CD14-positive monocyte (primary cell): Measurements from ENCODE around the gene NAV1. TPM values are rescaled to one million over a fixed set of nuclear protein-coding genes. Genes with fewer than 3 reads are reported as not detected.
A peak's percentile ranks its signal among the peaks of the same experiment; 100 is the strongest.

ENCODE experiments used
- DNase-seq, 3 donors: peaks; one replicate each; pipeline ENCODE4 v3.0.0-alpha.2; 2011 to 2022
- H2AFZ ChIP-seq: 2 replicates; pipeline ENCODE4 v1.6.0; 2012; ENCODE audit warnings: mild to moderate bottlenecking, low read depth, low read length, inconsistent platforms; ENCODE audit not compliant: insufficient read depth, poor library complexity, severe bottlenecking
- H3K27ac ChIP-seq, 2 donors: 1 replicate in 1 of 2; 2 replicates in 1 of 2; pipeline ENCODE4 v1.5.1; 2012 to 2013; ENCODE audit warnings: low read length in 2 of 2, control low read depth in 1 of 2, inconsistent platforms in 1 of 2, low read depth in 1 of 2, mild to moderate bottlenecking in 1 of 2
- H3K27me3 ChIP-seq, 2 donors: one replicate each; pipeline versions ENCODE4 v1.6.0 to v1.6.1; 2011 to 2013; ENCODE audit warnings: low read length in 2 of 2; ENCODE audit not compliant: control insufficient read depth in 2 of 2, insufficient read depth in 2 of 2
- H3K36me3 ChIP-seq, 2 donors: replicated peaks in 1 of 2; 1 replicate in 1 of 2; 2 replicates in 1 of 2; pipeline versions ENCODE4 v1.5.1 to v1.6.1; 2012 to 2013; ENCODE audit warnings: low read length in 2 of 2, control low read depth in 1 of 2, inconsistent platforms in 1 of 2, mild to moderate bottlenecking in 1 of 2; ENCODE audit not compliant: insufficient read depth in 2 of 2, control insufficient read depth in 1 of 2
- H3K4me1 ChIP-seq, 2 donors: 1 replicate in 1 of 2; 2 replicates in 1 of 2; pipeline versions ENCODE4 v1.5.1 to v1.6.1; 2012 to 2013; ENCODE audit warnings: low read length in 2 of 2, control low read depth in 1 of 2, inconsistent platforms in 1 of 2, mild to moderate bottlenecking in 1 of 2, moderate library complexity in 1 of 2; ENCODE audit not compliant: insufficient read depth in 2 of 2, control insufficient read depth in 1 of 2
- H3K4me2 ChIP-seq: replicated peaks from 2 replicates; pipeline ENCODE3; 2012; ENCODE audit warnings: low read length, moderate library complexity, mild to moderate bottlenecking; ENCODE audit not compliant: poor library complexity, severe bottlenecking; ENCODE audit errors: extremely low read depth
- H3K4me3 ChIP-seq, 3 experiments: fragments of 200-600 bp in 1 of 3; sonication (generic) in 1 of 3; replicated peaks in 1 of 3; 1 replicate in 2 of 3; 2 replicates in 1 of 3; pipeline ENCODE4 v1.5.1; 2011 to 2013; ENCODE audit warnings: low read length in 3 of 3, mild to moderate bottlenecking in 3 of 3, control low read depth in 2 of 3, low read depth in 2 of 3, inconsistent platforms in 1 of 3, moderate library complexity in 1 of 3
- H3K79me2 ChIP-seq: 2 replicates; pipeline ENCODE4 v1.6.0; 2012; ENCODE audit warnings: mild to moderate bottlenecking, control low read depth, inconsistent platforms, low read length, moderate library complexity; ENCODE audit not compliant: insufficient read depth
- H3K9ac ChIP-seq: 2 replicates; pipeline ENCODE4 v1.6.0; 2017; ENCODE audit warnings: low read length, mild to moderate bottlenecking; ENCODE audit not compliant: insufficient read depth, poor library complexity, severe bottlenecking
- H3K9me3 ChIP-seq, 2 donors: replicated peaks in 1 of 2; 1 replicate in 1 of 2; 2 replicates in 1 of 2; pipeline versions ENCODE4 v1.5.1 to v1.6.1; 2012 to 2013; ENCODE audit warnings: low read length in 2 of 2, control low read depth in 1 of 2; ENCODE audit not compliant: control insufficient read depth in 1 of 2, insufficient read depth in 1 of 2
- H4K20me1 ChIP-seq: 2 replicates; pipeline ENCODE4 v1.6.0; 2012; ENCODE audit warnings: mild to moderate bottlenecking, low read length, control low read depth, moderate library complexity; ENCODE audit not compliant: insufficient read depth
- H3K27ac Mint-ChIP-seq, 7 donors: one replicate each; pipeline ENCODE4 v1.8.0; 2020; ENCODE audit warnings: mild to moderate bottlenecking in 7 of 7, mixed read lengths in 7 of 7, moderate library complexity in 6 of 7, inconsistent platforms in 2 of 7
- H3K27me3 Mint-ChIP-seq, 3 donors: one replicate each; pipeline ENCODE4 v1.8.0; 2021 to 2022; ENCODE audit warnings: low read depth in 3 of 3, mild to moderate bottlenecking in 3 of 3, mixed read lengths in 3 of 3, moderate library complexity in 3 of 3, inconsistent platforms in 1 of 3
- H3K36me3 Mint-ChIP-seq, 2 donors: one replicate each; pipeline ENCODE4 v1.8.0; 2020; ENCODE audit warnings: mixed read lengths in 2 of 2, inconsistent platforms in 1 of 2, mild to moderate bottlenecking in 1 of 2
- H3K4me1 Mint-ChIP-seq: one replicate; pipeline ENCODE4 v1.8.0; 2020; ENCODE audit warnings: mild to moderate bottlenecking, mixed read lengths
- H3K4me3 Mint-ChIP-seq, 2 donors: one replicate each; pipeline ENCODE4 v1.8.0; 2020; ENCODE audit warnings: mild to moderate bottlenecking in 2 of 2, mixed read lengths in 2 of 2, moderate library complexity in 1 of 2
- H3K9me3 Mint-ChIP-seq, 7 donors: one replicate each; pipeline ENCODE4 v1.8.0; 2020 to 2022; ENCODE audit warnings: mixed read lengths in 7 of 7, mild to moderate bottlenecking in 6 of 7, moderate library complexity in 6 of 7, inconsistent platforms in 2 of 7
- CTCF ChIP-seq: fragments of 200-600 bp; IDR thresholded peaks from one replicate; pipeline ENCODE4 v1.8.0; 2022; ENCODE audit warnings: antibody characterized with exemption, mild to moderate bottlenecking
- WGBS: methylation state at CpG from one replicate; pipeline ENCODE4 v1.1.5; 2013; ENCODE audit warnings: missing lambda C conversion rate; ENCODE audit not compliant: insufficient coverage; 5-methylcytosine and 5-hydroxymethylcytosine counted together
- intact Hi-C, 2 donors: fragments of 100-400 bp; cut with micrococcal nuclease; formaldehyde crosslinking; loops; one replicate each; pipeline versions ENCODE4 v1.15.0 to v1.15.1; 2023
- polyA plus RNA-seq, 3 donors: library from polyadenylated mRNA; depleted of rRNA in 1 of 3; unstranded in 2 of 3; stranded (reverse) in 1 of 3; fragments of 300-500 nt in 2 of 3; fragments of >200 nt in 1 of 3; fragmentation: Illumina TruSeq in 2 of 3; gene quantifications; 1 replicate in 2 of 3; 2 replicates in 1 of 3; pipeline ENCODE4 v1.2.3, GENCODE V29; 2012 to 2021

NAV1 gene
- polyA plus RNA-seq, 3 donors = 0.37 to 1.4 (median 0.89) TPM

DNA sequence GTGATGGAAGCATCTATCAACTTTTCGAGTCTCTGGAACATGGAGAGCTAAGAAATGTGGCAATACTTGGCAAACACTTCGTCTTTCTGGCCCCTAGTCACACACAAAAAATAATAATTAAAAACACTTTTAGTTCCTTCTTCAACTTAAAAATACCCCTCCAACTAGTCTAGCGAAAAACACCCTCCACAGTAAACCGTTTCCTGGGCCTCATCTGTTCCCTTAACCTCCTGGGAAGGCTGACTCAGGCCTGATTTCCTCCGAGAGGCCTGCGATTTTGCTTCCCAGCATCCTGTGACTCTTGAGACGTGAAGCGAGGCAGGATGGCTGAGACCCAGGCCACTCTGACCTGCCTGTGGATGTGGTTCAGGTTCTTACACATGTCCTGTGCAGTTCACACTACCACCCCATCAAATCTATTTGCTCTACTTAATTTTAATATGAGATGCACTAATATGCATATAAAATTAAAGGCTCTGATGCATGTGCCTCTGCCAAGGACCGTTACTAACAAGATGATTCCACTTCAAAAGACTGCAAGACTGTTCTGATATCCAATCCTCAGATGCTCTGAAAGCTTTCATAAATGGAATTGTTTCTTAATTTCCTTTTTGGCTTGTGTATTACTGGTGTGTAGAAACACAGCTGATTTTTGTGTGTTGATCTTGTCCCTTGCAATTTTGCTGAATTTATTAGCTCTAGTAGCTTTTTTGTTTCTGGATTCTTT lies 3.5 kb downstream of the NAV1 start:
- Histone ChIP-seq H4K20me1 (no peaks in the 10 kb centered on the region), H3K4me3 (no peak overlapping the region), H3K4me2 (peak overlapping the region; percentile 27), H3K79me2 (no peaks in the 10 kb centered on the region), H2AFZ (no peak overlapping the region), H3K9ac (no peak overlapping the region), H3K36me3 (no peaks in the 10 kb centered on the region), H3K27ac (peak overlapping the region in 1 of 2 donors; percentile 45), H3K9me3 (no peaks in the 10 kb centered on the region), H3K4me1 (peaks cover 64 to 79% of the 10 kb centered on the region in 2 donors), H3K27me3 (peaks cover 27 to 30% of the 10 kb centered on the region in 2 donors)
- intact Hi-C loops = no loop called here
- Mint-ChIP-seq H3K27me3 (peaks cover 19 to 39% (median 30%) of the 10 kb centered on the region in 3 donors), H3K36me3 (peaks cover 0 to 17% of the 10 kb centered on the region in 2 donors), H3K9me3 (peaks cover 0 to 15% (median 0%) of the 10 kb centered on the region in 7 donors), H3K4me1 (peaks cover 78% of the 10 kb centered on the region), H3K27ac (peak overlapping the region; percentile 66 to 89 (median 82)), H3K4me3 (peak overlapping the region in 1 of 2 donors; percentile 67)
- 1% methylated on average over 6 of the region's 9 CpGs for WGBS
- DNase-seq = peak in 2 of 3 donors; percentile 28 to 60
- no peak for TF ChIP-seq CTCF

GRCh38 chr1:201543871-201544642 lies 5.1 kb downstream of the NAV1 start:
- Histone ChIP-seq H3K4me3 (peak overlapping the region in 1 of 3 experiments; percentile 4), H3K79me2 (no peaks in the 10 kb centered on the region), H3K4me2 (peak overlapping the region; percentile 2), H3K9ac (no peak overlapping the region), H3K4me1 (peaks cover 52 to 65% of the 10 kb centered on the region in 2 donors), H3K27ac (peak overlapping the region in 1 of 2 donors; percentile 28), H2AFZ (no peak overlapping the region), H3K9me3 (no peaks in the 10 kb centered on the region), H4K20me1 (no peaks in the 10 kb centered on the region), H3K27me3 (peaks cover 13 to 17% of the 10 kb centered on the region in 2 donors), H3K36me3 (no peaks in the 10 kb centered on the region)
- H3K4me1 Mint-ChIP-seq = peaks cover 66% of the 10 kb centered on the region
- peaks cover 0 to 12% of the 10 kb centered on the region in 2 donors for H3K36me3 Mint-ChIP-seq
- H3K4me3 Mint-ChIP-seq = peak overlapping the region; percentile 31 to 49
- intact Hi-C loops = no loop called here
- peaks cover 0 to 15% (median 0%) of the 10 kb centered on the region in 7 donors for H3K9me3 Mint-ChIP-seq
- peaks cover 15 to 27% (median 16%) of the 10 kb centered on the region in 3 donors for H3K27me3 Mint-ChIP-seq
- peak; percentile 20 to 82 (median 33) for DNase-seq
- TF ChIP-seq CTCF = no peak
- H3K27ac Mint-ChIP-seq = peak overlapping the region in 6 of 7 donors; percentile 58 to 74 (median 64)
- WGBS = no CpG with 5 or more reads among the region's 7 CpGs
